Measurements from ENCODE around the gene RCVRN.
A peak's percentile ranks its signal among the peaks of the same experiment; 100 is the strongest.

RCVRN gene

DNA sequence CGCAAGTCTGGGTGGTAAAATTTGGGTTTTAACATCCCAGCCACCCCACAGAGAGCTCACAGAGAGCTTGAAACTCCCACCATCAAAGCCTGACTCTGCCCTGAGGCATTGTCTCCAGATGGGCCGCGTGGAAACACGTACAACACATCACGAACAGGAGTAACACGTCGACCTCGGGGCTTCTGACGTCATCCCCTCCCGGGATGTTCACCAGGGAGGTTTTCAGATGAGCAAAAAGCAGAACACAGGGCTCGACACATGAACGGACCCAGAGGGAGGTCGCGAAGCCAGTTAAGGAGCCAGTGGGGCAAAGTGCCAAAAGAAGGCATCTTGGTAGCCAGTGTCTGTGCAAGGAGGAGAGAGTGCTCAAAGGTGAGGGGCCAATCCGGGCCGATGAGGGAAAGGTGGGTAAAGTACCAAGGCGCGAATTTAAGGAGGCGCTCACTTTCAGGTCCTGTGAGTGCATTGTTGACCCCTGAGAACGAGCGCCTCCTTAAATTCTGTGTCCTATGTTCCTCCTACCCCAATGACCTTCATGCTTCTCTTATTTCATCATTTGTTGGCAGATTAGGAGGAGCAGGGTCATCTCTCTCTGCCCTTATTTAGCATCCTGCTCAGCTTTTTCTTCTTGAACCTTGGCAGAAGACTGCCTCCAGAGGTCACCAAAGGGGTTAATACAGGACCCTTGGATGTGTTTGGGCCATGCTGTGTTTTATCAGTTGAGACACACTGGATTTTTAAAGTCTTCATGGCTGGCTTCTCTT lies 5.6 kb downstream of the RCVRN start:
- TF ChIP-seq, protein P1, sequence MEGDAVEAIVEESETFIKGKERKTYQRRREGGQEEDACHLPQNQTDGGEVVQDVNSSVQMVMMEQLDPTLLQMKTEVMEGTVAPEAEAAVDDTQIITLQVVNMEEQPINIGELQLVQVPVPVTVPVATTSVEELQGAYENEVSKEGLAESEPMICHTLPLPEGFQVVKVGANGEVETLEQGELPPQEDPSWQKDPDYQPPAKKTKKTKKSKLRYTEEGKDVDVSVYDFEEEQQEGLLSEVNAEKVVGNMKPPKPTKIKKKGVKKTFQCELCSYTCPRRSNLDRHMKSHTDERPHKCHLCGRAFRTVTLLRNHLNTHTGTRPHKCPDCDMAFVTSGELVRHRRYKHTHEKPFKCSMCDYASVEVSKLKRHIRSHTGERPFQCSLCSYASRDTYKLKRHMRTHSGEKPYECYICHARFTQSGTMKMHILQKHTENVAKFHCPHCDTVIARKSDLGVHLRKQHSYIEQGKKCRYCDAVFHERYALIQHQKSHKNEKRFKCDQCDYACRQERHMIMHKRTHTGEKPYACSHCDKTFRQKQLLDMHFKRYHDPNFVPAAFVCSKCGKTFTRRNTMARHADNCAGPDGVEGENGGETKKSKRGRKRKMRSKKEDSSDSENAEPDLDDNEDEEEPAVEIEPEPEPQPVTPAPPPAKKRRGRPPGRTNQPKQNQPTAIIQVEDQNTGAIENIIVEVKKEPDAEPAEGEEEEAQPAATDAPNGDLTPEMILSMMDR (IDR thresholded peaks at IDR 0.05; ENCODE audit: low read depth, low read length) = no peak
- no peak for DNase-seq (ENCODE audit: extremely low read depth, low read depth)

DNA sequence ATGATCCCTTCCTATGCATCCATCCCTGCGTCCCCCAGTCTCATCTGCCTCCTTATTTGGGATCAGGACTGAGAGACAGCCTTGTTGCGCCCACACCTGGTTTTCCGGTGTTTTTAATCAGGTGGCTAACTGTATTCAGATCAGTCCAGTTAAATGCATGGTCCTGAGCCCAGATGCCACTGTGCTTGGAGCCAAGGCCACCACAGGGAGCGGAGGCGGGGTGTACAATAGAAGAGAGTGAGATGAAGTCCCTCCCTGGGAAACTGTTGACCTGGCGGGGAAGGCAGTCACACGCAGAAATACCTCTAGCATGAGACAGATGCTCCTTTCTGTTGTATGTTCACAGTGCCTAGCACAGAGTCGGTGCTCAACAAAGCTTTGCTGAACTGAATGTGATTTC lies 6.3 kb downstream of the RCVRN start:
- no peak for DNase-seq (ENCODE audit: extremely low read depth, low read depth)
- TF ChIP-seq, protein P1 (IDR thresholded peaks at IDR 0.05; ENCODE audit: low read depth, low read length) = no peak

DNA sequence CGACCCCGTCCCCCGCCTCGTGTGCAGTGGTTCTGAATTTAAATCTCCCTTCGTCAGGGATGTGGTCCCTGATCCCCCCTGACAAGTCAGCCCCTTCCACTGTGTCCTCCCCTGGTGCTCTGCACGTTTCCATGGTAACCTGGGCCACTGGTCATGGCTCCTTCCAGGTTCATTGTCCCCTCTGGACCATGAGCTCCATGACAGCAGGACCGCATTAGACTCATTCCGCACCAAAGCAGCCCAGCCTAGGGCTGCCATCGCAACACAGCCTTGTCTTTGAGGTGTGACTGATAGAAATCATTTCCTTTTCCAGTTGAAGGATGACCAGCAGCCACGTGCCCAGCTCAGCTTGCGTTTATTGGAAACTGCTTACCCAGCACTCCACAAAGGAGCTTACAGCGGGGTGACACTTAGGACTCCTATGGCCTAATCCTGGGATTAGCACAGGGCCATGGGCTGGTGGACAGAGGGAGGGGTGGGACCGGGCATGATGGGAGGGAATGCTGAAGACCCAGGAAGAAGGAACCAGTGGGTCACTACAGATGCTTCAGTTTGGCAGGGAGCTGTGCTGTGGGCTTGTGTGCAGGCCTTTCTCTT lies 7.6 kb downstream of the RCVRN start:
- no peak for DNase-seq (ENCODE audit: extremely low read depth, low read depth)
- TF ChIP-seq, protein P1 (IDR thresholded peaks at IDR 0.05; ENCODE audit: low read depth, low read length) = no peak

DNA sequence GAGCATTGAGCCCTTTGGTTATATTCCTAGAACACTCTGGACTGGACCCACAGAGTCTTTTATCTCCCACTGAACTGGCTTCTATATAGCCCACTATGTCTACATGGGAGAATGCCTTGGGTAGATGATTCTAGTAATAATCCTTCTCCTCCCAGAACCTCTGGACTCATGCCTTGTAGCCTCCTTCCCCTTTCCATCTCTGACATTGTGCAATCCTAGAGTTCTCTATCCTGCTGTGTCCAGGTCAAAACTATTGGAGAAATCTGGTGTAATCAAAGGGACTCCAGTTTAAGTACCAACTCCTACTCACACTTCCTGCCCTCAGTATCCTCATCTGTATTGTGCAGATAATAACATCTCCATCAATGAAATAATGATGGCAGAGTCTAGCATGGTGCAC lies 9.1 kb downstream of the RCVRN start:
- DNase-seq (ENCODE audit: extremely low read depth, low read depth) = no peak
- TF ChIP-seq, protein P1 (IDR thresholded peaks at IDR 0.05; ENCODE audit: low read depth, low read length) = no peak

DNA sequence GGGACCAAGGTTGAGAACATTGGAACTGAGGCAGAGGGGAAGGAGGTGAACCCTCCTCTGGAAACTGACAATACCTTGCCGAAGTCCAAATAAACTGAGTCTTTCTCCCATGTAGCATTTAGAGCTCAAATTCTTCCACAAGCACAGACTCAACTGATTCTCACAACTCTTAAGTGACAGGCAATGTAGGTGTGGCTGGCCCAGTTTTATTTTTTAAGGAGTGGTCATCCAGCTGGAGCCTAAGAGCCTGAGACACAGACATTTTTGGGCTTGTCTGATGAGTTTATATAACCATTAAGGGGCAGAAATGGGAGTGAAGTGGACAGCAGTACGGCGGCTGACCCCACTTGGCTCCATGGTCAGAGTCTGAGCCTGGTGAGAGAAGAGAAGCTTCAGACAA lies 10.8 kb downstream of the RCVRN start:
- DNase-seq (ENCODE audit: extremely low read depth, low read depth) = no peak
- TF ChIP-seq, protein P1 (IDR thresholded peaks at IDR 0.05; ENCODE audit: low read depth, low read length) = no peak

DNA sequence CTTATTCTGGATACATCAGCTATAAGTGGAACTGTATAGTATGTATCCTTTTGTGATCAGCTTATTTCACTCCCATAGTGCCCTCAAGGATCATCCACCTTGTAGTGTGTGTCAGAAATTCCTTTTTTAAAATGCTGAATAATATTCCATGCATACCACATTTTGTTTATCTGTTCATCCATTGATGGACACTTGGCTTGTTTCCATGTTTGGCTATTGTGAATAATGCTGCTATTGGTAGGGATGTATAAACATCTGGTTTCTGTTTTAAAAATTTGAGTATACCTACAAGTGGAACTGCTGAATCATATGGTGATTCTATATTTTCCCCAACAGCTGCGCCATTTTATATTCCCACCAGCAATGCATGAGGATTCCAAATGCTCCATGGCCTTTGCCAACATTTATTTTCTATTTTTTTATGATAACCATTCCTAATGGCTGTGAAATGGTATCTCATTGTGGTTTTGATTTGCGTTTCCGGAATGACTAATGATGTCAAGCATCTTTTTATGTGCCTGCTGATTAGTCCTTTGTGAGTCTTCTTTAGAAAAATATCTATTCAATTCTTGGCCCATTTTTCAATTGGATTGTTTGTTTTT lies 11.6 kb downstream of the RCVRN start:
- TF ChIP-seq, protein P1 (IDR thresholded peaks at IDR 0.05; ENCODE audit: low read depth, low read length) = no peak
- no peak for DNase-seq (ENCODE audit: extremely low read depth, low read depth)

DNA sequence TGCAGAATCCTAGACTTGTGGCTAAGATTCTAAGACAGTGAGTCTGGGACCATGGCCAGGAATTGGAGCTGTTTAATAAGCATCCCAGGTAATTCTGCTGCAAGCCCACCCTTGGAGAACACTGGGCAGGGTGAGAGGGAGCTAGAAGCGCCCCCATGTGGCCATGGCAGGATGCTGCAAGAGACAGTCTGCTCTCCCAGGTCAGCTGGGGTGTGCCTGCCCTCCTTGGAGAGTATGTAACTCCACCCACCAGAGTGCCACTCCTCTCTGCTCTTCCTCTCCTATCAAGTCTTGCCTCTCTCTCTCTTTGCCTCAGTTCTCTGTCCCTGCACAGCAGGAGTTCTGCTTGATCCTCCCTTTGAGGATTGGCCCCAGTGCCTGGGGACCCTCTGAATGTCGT lies 14.9 kb downstream of the RCVRN start:
- DNase-seq (ENCODE audit: extremely low read depth, low read depth) = no peak
- TF ChIP-seq, protein P1 (IDR thresholded peaks at IDR 0.05; ENCODE audit: low read depth, low read length) = peak; percentile 30
